Ectodermal cell (in vitro differentiated cells): ENCODE measurements around the gene NRAP.

Experiments used
- H3K27ac ChIP-seq: 2 replicates; pipeline ENCODE4 v1.7.0; 2013; ENCODE audit warnings: mild to moderate bottlenecking, low read depth, low read length; ENCODE audit not compliant: insufficient read depth, poor library complexity, severe bottlenecking
- H3K27me3 ChIP-seq: 2 replicates; pipeline ENCODE4 v1.7.0; 2013; ENCODE audit warnings: mild to moderate bottlenecking, low read length; ENCODE audit not compliant: insufficient read depth, control insufficient read depth, poor library complexity, severe bottlenecking
- H3K36me3 ChIP-seq: one replicate; pipeline ENCODE4 v1.7.0; 2013; ENCODE audit warnings: low read length; ENCODE audit not compliant: control insufficient read depth, insufficient read depth
- H3K4me1 ChIP-seq: one replicate; pipeline ENCODE4 v1.7.0; 2013; ENCODE audit warnings: low read length; ENCODE audit not compliant: control insufficient read depth, insufficient read depth
- H3K4me3 ChIP-seq: 2 replicates; pipeline ENCODE4 v1.7.0; 2013; ENCODE audit warnings: low read depth, low read length, control low read depth; ENCODE audit not compliant: insufficient read depth
- H3K9me3 ChIP-seq: 2 replicates; pipeline ENCODE4 v1.7.0; 2013; ENCODE audit warnings: mild to moderate bottlenecking, low read length, moderate library complexity; ENCODE audit not compliant: control insufficient read depth
- WGBS, 2 experiments: methylation state at CpG; one replicate each; pipeline ENCODE4 v1.1.7; 2013; ENCODE audit warnings: missing lambda C conversion rate in 2 of 2; 5-methylcytosine and 5-hydroxymethylcytosine counted together

NRAP gene

GRCh38 chr10:113641702-113642101 is 22.1 kb downstream of the NRAP start:
- Histone ChIP-seq H3K36me3 (no peaks in the 10 kb centered on the region), H3K9me3 (no peaks in the 10 kb centered on the region), H3K4me1 (no peaks in the 10 kb centered on the region), H3K27ac (no peak overlapping the region), H3K4me3 (no peak overlapping the region), H3K27me3 (no peaks in the 10 kb centered on the region)
- 59 to 72% methylated on average over 3 of the region's 4 CpGs for WGBS, 2 experiments

DNA sequence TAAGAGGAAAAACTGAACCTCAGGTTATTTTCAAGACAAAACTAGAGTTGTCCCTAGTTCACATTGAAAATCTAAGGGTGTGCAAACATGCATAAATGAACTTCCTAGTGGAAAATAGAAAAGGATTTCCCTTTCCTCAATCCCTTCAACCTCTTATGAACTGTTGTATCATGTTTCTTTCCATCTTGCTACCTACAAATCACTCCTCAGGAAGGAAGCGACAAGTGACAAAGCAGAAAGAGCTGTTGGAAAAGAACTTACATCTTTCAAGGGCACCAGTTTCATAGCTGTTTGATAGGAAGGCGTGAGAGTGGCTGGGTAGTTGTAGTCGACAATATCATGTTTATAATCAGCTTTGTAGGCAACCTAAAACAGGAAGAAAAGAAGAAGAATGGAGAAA is 23.9 kb downstream of the NRAP start:
- H3K27ac ChIP-seq: no peak overlapping the region
- no peaks in the 10 kb centered on the region for H3K9me3 ChIP-seq
- WGBS, 2 experiments: 93 to 98% methylated on average over 3 of the region's 3 CpGs
- no peak overlapping the region for H3K4me3 ChIP-seq
- H3K27me3 ChIP-seq: no peaks in the 10 kb centered on the region
- H3K36me3 ChIP-seq: no peaks in the 10 kb centered on the region
- H3K4me1 ChIP-seq: no peaks in the 10 kb centered on the region

GRCh38 chr10:113631684-113632367 is 32.0 kb downstream of the NRAP start:
- no peaks in the 10 kb centered on the region for H3K27me3 ChIP-seq
- H3K36me3 ChIP-seq: no peaks in the 10 kb centered on the region
- 48 to 51% methylated on average over 5 to 6 of the region's 6 CpGs for WGBS, 2 experiments
- H3K9me3 ChIP-seq: no peaks in the 10 kb centered on the region
- H3K4me1 ChIP-seq: peaks cover 23% of the 10 kb centered on the region
- H3K27ac ChIP-seq: peak overlapping the region; percentile 41
- no peak overlapping the region for H3K4me3 ChIP-seq

DNA sequence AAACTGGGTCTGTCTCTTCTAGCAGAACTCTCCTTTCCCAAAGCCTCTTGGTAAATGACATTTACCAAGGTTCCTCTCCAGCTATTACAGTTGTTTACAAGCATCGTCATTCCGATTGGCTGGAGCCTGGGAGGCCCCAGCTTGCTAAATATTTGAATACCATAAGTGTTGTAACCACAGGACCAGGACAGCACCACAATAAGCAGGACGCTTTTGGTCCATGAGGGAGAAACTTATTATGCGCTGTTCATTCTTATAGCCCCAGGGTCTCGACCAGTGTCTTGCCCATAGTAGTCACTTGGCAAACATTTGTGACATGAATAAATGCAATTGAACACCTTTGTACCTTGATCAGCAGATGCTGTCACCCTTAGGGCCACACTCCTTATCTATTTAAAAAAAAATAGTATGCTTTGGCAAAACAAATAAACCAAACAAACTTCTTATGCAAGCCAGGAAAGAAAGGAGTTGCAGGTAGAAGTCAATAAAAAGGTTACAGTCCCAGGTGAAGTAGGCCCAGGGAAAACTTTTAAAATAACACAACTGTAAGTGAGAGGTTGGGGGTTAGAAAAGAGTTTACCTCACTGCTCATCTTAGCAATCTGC is 32.8 kb downstream of the NRAP start:
- Histone ChIP-seq H3K4me1 (peaks cover 23% of the 10 kb centered on the region), H3K27me3 (no peaks in the 10 kb centered on the region), H3K4me3 (no peak overlapping the region), H3K27ac (no peak overlapping the region), H3K9me3 (no peaks in the 10 kb centered on the region), H3K36me3 (no peaks in the 10 kb centered on the region)
- WGBS, 2 experiments: 94 to 96% methylated on average over 5 of the region's 5 CpGs

DNA sequence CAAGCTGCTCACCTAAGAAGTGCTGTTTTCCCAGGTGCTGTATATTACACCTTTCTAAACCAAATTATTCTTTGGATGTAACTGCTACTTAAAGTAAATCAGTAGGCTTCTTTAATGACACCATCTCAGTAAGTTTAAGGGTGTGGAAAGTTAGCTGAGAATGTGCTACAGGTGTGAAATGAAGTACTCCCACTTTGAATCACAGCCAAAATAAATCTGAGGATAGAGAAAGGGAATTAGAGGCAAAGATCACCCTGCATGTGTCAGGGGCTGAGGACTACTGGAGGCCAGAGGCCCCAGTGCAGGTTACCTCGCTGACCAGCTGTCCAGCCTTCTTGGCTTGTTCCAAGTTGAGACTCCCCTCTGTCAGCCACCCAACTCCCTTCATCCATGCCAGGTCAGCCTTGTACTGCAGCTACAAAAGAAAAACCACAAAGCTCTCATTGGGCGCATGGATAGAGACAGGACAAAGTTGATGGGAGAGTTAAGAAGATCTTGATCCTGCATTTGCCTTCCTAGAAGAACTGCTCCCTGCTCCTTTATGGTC is 35.2 kb downstream of the NRAP start:
- H3K36me3 ChIP-seq: no peaks in the 10 kb centered on the region
- no peak overlapping the region for H3K27ac ChIP-seq
- H3K9me3 ChIP-seq: no peaks in the 10 kb centered on the region
- peaks cover 23% of the 10 kb centered on the region for H3K4me1 ChIP-seq
- no peaks in the 10 kb centered on the region for H3K27me3 ChIP-seq
- H3K4me3 ChIP-seq: no peak overlapping the region
- 96 to 98% methylated on average over 2 of the region's 2 CpGs for WGBS, 2 experiments

GRCh38 chr10:113627836-113628235 is 36.0 kb downstream of the NRAP start:
- H3K27me3 ChIP-seq: no peaks in the 10 kb centered on the region
- 92 to 96% methylated on average over 6 of the region's 6 CpGs for WGBS, 2 experiments

DNA sequence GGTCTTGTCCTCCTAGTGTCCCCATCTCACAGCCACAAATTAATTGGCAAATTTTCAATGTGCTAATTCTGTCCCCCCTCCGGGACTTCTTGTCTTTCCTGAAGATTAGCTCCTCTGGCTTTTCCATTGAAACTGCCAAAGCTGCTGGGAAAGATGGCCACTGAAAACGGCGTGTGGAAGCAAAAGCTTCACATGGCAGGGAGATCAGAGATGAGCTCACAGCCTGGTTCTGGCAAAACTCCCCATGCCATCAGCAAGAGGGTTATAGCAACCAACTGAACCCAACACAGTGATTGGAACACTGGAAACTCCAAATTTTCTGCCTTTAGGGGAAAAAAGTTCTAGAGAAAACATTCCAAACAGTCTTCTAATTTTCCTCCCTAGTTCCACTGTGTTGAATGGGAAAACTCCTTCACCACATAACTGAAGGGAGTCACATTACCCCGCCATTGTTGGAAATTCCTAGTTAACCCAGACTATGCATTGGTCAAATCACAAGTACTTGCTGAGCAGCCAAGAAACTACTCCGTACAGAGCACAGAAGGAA is 37.0 kb downstream of the NRAP start:
- peaks cover 15% of the 10 kb centered on the region for H3K4me1 ChIP-seq
- H3K27me3 ChIP-seq: no peaks in the 10 kb centered on the region
- no peaks in the 10 kb centered on the region for H3K9me3 ChIP-seq
- 77 to 78% methylated on average over 5 of the region's 5 CpGs for WGBS, 2 experiments
- no peak overlapping the region for H3K27ac ChIP-seq
- no peaks in the 10 kb centered on the region for H3K36me3 ChIP-seq
- no peak overlapping the region for H3K4me3 ChIP-seq

More at GRCh38 chr10:113627836-113628235, 36.0 kb downstream of the NRAP start:
- no peaks in the 10 kb centered on the region for H3K9me3 ChIP-seq
- H3K4me1 ChIP-seq: peaks cover 23% of the 10 kb centered on the region
- no peak overlapping the region for H3K27ac ChIP-seq
- no peaks in the 10 kb centered on the region for H3K36me3 ChIP-seq
- no peak overlapping the region for H3K4me3 ChIP-seq

- H3K36me3 ChIP-seq: no peaks in the 10 kb centered on the region
- H3K27ac ChIP-seq: no peak overlapping the region
- peaks cover 9% of the 10 kb centered on the region for H3K4me1 ChIP-seq
- no peaks in the 10 kb centered on the region for H3K9me3 ChIP-seq
- WGBS, 2 experiments: 94 to 96% methylated on average over 10 of the region's 10 CpGs
- H3K4me3 ChIP-seq: no peak overlapping the region
- H3K27me3 ChIP-seq: no peaks in the 10 kb centered on the region
These were observed 38.2 kb downstream of the NRAP start for GRCh38 chr10:113625461-113626186.

DNA sequence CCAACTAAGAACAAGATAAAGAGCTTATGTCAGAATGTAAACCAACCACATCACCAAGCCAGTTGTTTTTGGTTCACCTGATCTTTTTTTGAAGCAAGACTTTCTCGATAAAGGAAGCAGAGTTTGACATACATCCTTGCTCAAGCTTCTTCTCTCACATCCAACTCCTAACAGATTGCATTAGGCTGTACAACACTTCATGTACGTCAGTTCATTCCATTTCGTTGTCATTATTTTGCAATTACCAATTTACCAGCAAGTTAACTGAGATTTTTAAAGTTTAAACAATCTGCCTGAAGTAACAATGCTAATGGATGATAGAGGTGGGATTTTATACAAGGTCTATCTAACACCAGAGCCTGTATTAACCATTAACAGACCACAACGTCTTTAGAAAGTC is 41.0 kb downstream of the NRAP start:
- no peak overlapping the region for H3K4me3 ChIP-seq
- no peak overlapping the region for H3K27ac ChIP-seq
- peaks cover 17% of the 10 kb centered on the region for H3K4me1 ChIP-seq
- no peaks in the 10 kb centered on the region for H3K36me3 ChIP-seq
- no peaks in the 10 kb centered on the region for H3K9me3 ChIP-seq
- H3K27me3 ChIP-seq: no peaks in the 10 kb centered on the region
- WGBS, 2 experiments: 91 to 92% methylated on average over 4 of the region's 4 CpGs

DNA sequence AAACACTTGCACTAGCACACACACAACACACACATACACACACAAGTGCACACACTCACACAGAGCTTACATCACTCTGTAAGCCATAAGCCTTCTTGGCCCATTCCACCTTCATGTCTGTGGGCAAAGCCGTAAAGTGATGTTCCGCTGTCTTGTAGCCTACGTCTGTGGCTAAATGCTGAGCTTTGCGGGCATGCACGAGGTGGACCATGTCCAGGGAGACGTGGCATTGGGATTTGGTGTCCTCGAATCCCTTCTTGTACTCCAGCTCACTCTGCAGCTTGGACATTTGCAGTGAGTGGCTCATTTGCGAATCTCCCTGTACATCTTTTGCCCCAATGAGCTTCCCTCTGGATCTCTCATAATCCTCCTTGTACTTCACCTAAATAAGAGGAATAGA is 42.0 kb downstream of the NRAP start:
- H3K27me3 ChIP-seq: no peaks in the 10 kb centered on the region
- no peaks in the 10 kb centered on the region for H3K36me3 ChIP-seq
- no peak overlapping the region for H3K4me3 ChIP-seq
- no peaks in the 10 kb centered on the region for H3K9me3 ChIP-seq
- H3K4me1 ChIP-seq: peaks cover 23% of the 10 kb centered on the region
- 88 to 90% methylated on average over 8 of the region's 8 CpGs for WGBS, 2 experiments
- no peak overlapping the region for H3K27ac ChIP-seq
